Fibroblast of mammary gland (primary cell): Measurements from ENCODE around the gene GSS.
A peak's percentile ranks its signal among the peaks of the same experiment; 100 is the strongest.

ENCODE experiments used
- DNase-seq: peaks from one replicate; pipeline ENCODE4 v3.0.0-alpha.2; 2010; ENCODE audit warnings: low read depth
- H3K4me3 ChIP-seq: 2 replicates; pipeline ENCODE4 v1.5.1; 2011; ENCODE audit warnings: low read depth, mild to moderate bottlenecking, low read length, moderate library complexity; ENCODE audit not compliant: control insufficient read depth
- CTCF ChIP-seq: conservative IDR thresholded peaks from 2 replicates; pipeline ENCODE4 v1.5.1; 2011; ENCODE audit warnings: low read depth, low read length, inconsistent platforms; ENCODE audit not compliant: control insufficient read depth, insufficient read depth

GSS gene

DNA sequence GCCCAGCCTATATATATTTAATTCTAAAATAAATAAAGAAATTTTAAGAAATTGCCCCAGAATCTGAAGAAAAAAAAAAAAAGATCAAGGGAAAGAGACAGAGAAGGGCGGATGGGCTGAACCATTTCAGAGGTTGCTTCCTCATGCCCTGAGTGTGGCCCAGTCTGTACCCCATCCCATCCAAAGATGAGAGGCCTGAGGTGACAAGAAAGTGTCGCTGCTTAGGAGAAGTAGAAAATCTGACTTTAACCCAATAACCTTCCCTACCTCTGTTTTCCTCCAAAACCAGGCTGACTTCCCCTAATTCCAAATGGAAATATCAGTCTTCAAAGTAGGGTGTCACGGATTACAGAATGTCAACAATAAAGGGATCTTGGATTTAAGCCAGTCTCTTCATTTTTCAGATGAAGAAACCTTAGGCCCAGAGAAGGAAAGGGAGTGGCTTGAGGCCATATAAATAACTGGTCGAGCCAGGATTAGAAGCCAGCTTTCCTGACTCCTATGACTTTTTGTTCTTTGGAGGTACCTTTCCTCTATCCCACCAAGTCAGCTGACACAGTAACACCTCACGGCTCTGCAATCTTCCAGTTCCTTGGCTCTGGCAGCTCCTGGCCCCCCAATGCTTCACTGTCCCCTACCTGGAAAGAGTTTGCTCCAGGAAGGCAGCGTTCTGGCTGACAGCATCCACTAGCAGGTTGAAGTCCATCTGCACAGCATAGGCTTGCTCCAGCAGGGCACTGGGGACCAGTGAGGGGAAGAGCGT is 10.1 kb downstream of the GSS start:
- no peak overlapping the region for H3K4me3 ChIP-seq
- no peak for DNase-seq
- no peak for TF ChIP-seq CTCF

- DNase-seq = peak; percentile 50
- no peak overlapping the region for H3K4me3 ChIP-seq
- no peak for TF ChIP-seq CTCF
These were observed 11.6 kb downstream of the GSS start for GRCh38 chr20:34943808-34944567.

DNA sequence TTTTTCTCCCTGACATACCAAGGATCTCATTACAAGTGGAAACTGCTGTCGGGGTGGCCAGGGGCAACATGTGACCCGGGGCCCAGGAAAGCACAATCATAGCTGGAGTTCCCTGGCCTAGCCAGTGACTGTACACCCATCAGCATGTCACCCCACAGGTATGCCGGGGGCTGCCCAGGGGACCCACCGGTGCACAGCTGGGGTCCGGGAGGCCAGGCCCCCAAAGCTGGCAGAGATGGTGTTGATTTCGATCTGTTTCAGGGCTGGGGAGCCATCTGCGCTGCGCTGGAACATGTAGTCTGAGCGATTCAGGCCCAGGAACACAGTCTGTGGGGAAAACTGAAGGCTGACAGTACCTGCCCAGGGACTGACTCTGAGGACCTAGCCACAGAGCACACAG is 13.3 kb downstream of the GSS start:
- DNase-seq = no peak
- TF ChIP-seq CTCF = no peak
- H3K4me3 ChIP-seq = no peak overlapping the region

- DNase-seq = no peak
- H3K4me3 ChIP-seq = no peak overlapping the region
- no peak for TF ChIP-seq CTCF
These were observed 14.4 kb downstream of the GSS start for GRCh38 chr20:34941226-34941625.

DNA sequence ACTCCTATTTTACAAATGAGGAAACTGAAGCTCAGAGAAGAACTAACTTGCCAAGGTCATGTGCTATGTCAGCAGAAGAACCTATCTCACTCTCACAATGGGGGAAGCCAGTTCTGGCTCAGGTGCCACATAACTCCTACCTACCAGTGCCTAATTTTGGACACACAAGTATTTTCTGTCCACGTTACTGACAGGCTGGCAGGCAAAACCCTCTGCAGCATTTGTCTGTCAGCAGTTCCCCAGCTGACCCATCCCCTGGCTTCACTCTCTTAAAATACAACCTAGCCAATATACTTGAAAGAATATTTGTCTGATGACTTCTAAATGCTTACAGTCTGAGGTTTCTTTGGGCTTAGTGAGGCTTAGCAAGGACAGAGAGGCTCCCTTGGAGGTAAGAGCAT is 15.5 kb downstream of the GSS start:
- DNase-seq = no peak
- no peak for TF ChIP-seq CTCF
- H3K4me3 ChIP-seq = no peak overlapping the region

- no peak for DNase-seq
- TF ChIP-seq CTCF = no peak
- no peak overlapping the region for H3K4me3 ChIP-seq
These were observed 17.0 kb downstream of the GSS start for GRCh38 chr20:34938466-34939163.
